NCI-H510A treated with DMSO at 0.1 percent for 48 hours (cell line): ENCODE results near the gene MPZ.
"Not testable (repeated sequence)": the region's sequence is repeated elsewhere in the genome, so short reads cannot be mapped to it uniquely, and the experiment has no call there.

Experiments used
- DNase-seq: peaks from one replicate; lab custom pipeline; 2025; lab: John Stamatoyannopoulos, UW

The MPZ gene

GRCh38 chr1:161255302-161255701 is 54.5 kb downstream of the MPZ start:
- not testable (repeated sequence) for DNase-seq
